MCF 10A (cell line): Measurements from ENCODE around the gene MEOX1. TPM values are rescaled to one million over a fixed set of nuclear protein-coding genes. Genes with fewer than 3 reads are reported as not detected.

Source experiments
- BruUV-seq: library from RNA; stranded (reverse); fragments of 400-500 nt; replicated peaks from 2 replicates; lab custom pipeline; 2021; lab: Mats Ljungman, UMichigan
- CTCF ChIA-PET: fragments of 300-600 bp; sonication (Branson Sonifier 250); formaldehyde crosslinking; extraction: SDS; loops from one replicate; lab custom pipeline; 2021; ENCODE audit warnings: antibody characterized with exemption, inconsistent platforms; lab: Yijun Ruan, JAX
- POLR2A ChIA-PET: fragments of 300-600, 350-650 bp; sonication (Branson Sonifier 250); formaldehyde crosslinking; extraction: SDS; loops from one replicate; lab custom pipeline; 2020; ENCODE audit warnings: antibody characterized with exemption, inconsistent platforms; lab: Yijun Ruan, JAX
- DNase-seq: peaks from one replicate; pipeline ENCODE4 v3.0.0-alpha.2; 2018; ENCODE audit not compliant: unreplicated experiment
- H3K27ac Mint-ChIP-seq: one replicate; pipeline ENCODE4 v1.8.0; 2022; ENCODE audit warnings: mild to moderate bottlenecking, low read depth, mixed read lengths; ENCODE audit not compliant: unreplicated experiment
- H3K27me3 Mint-ChIP-seq: one replicate; pipeline ENCODE4 v1.8.0; 2022; ENCODE audit warnings: mixed read lengths; ENCODE audit not compliant: insufficient read depth, unreplicated experiment
- H3K36me3 Mint-ChIP-seq: one replicate; pipeline ENCODE4 v1.8.0; 2022; ENCODE audit warnings: mild to moderate bottlenecking, moderate library complexity, mixed read lengths; ENCODE audit not compliant: insufficient read depth, unreplicated experiment
- H3K4me1 Mint-ChIP-seq: one replicate; pipeline ENCODE4 v1.8.0; 2022; ENCODE audit warnings: mixed read lengths; ENCODE audit not compliant: insufficient read depth, unreplicated experiment
- H3K4me3 Mint-ChIP-seq: one replicate; pipeline ENCODE4 v1.8.0; 2022; ENCODE audit warnings: mild to moderate bottlenecking, moderate library complexity, mixed read lengths; ENCODE audit not compliant: unreplicated experiment
- H3K9me3 Mint-ChIP-seq: one replicate; pipeline ENCODE4 v1.8.0; 2022; ENCODE audit warnings: mixed read lengths; ENCODE audit not compliant: unreplicated experiment
- CTCF ChIP-seq: fragments of 200-600 bp; IDR thresholded peaks from one replicate; pipeline ENCODE4 v1.8.0; 2022; ENCODE audit warnings: antibody characterized with exemption, mild to moderate bottlenecking; ENCODE audit not compliant: unreplicated experiment
- intact Hi-C: fragments of 100-400 bp; cut with micrococcal nuclease; formaldehyde crosslinking; loops from 2 replicates; pipeline ENCODE4 v1.14.1; 2022
- total RNA-seq: library from RNA; stranded (reverse); gene quantifications from 2 replicates; pipeline ENCODE4 v1.2.3, GENCODE V29; 2022

Gene MEOX1
- total RNA-seq, 1 experiment from 2014 or later = not detected

- H3K4me1 Mint-ChIP-seq = no peaks in the 10 kb centered on the region
- TF ChIP-seq CTCF = no peak
- ChIA-PET POLR2A (interaction anchor here (0.6 kb wide), 1 partner anchor 183 kb away, joined by 4 read pairs; no protein-coding TSS in a partner anchor), CTCF (interaction anchor here (0.6 to 1.4 kb wide), 3 partner anchors 9 to 120 kb away, joined by 3 read pairs; no protein-coding TSS in a partner anchor)
- H3K27me3 Mint-ChIP-seq = peaks cover 16% of the 10 kb centered on the region
- no peaks in the 10 kb centered on the region for H3K36me3 Mint-ChIP-seq
- intact Hi-C loops = no loop called here
- no peak for DNase-seq
- H3K27ac Mint-ChIP-seq = no peak overlapping the region
- H3K9me3 Mint-ChIP-seq = no peaks in the 10 kb centered on the region
- no TSS peak for BruUV-seq
- H3K4me3 Mint-ChIP-seq = no peak overlapping the region
These were observed 21.1 kb downstream of the MEOX1 start for GRCh38 chr17:43640491-43641252.

GRCh38 chr17:43637563-43638323 lies 24.0 kb downstream of the MEOX1 start:
- no peak for DNase-seq
- no peaks in the 10 kb centered on the region for H3K36me3 Mint-ChIP-seq
- H3K9me3 Mint-ChIP-seq = no peaks in the 10 kb centered on the region
- CTCF ChIA-PET = interaction anchor here (0.6 to 1.4 kb wide), 2 partner anchors 60 to 185 kb away, joined by 3 to 5 read pairs; no protein-coding TSS in a partner anchor
- no peak overlapping the region for H3K27ac Mint-ChIP-seq
- H3K4me3 Mint-ChIP-seq = no peak overlapping the region
- POLR2A ChIA-PET = interaction anchor here (0.7 to 1.0 kb wide), 2 partner anchors 36 to 75 kb away, joined by 5 read pairs; no protein-coding TSS in a partner anchor
- intact Hi-C loops = no loop called here
- H3K4me1 Mint-ChIP-seq = no peaks in the 10 kb centered on the region
- no TSS peak for BruUV-seq
- TF ChIP-seq CTCF = no peak
- peaks cover 16% of the 10 kb centered on the region for H3K27me3 Mint-ChIP-seq

GRCh38 chr17:43636426-43636825 lies 25.3 kb downstream of the MEOX1 start:
- no TSS peak for BruUV-seq
- no peak for TF ChIP-seq CTCF
- ChIA-PET POLR2A (interaction anchor here (1.0 kb wide), 1 partner anchor 37 kb away, joined by 5 read pairs; no protein-coding TSS in a partner anchor), CTCF (interaction anchor here (0.6 to 1.4 kb wide), 3 partner anchors 59 to 864 kb away, joined by 3 to 5 read pairs (median 3); no protein-coding TSS in a partner anchor)
- Mint-ChIP-seq H3K27me3 (peaks cover 16% of the 10 kb centered on the region), H3K36me3 (no peaks in the 10 kb centered on the region), H3K4me3 (no peak overlapping the region), H3K9me3 (no peaks in the 10 kb centered on the region), H3K4me1 (no peaks in the 10 kb centered on the region), H3K27ac (no peak overlapping the region)
- DNase-seq = no peak
- intact Hi-C loops = no loop called here
